HCEC 1CT (cell line): ENCODE data around the gene TGFB1.
A peak's percentile ranks its signal among the peaks of the same experiment; 100 is the strongest.

Experiments used
- DNase-seq: peaks from one replicate; pipeline ENCODE4 v3.0.0-alpha.2; 2017

The TGFB1 gene

GRCh38 chr19:41339936-41340335, 13.8 kb downstream of the TGFB1 start:
- peak; percentile 35 for DNase-seq

- DNase-seq = no peak
These were observed 18.3 kb downstream of the TGFB1 start for GRCh38 chr19:41335467-41335866.

- DNase-seq = no peak
These were observed 18.9 kb downstream of the TGFB1 start for GRCh38 chr19:41334793-41335192.

- no peak for DNase-seq
These were observed 21.3 kb downstream of the TGFB1 start for GRCh38 chr19:41332468-41332867.

GRCh38 chr19:41332000-41332399, 21.7 kb downstream of the TGFB1 start:
- no peak for DNase-seq

GRCh38 chr19:41330946-41331678, 22.6 kb downstream of the TGFB1 start:
- DNase-seq = no peak

- DNase-seq = no peak
These were observed 23.2 kb downstream of the TGFB1 start for GRCh38 chr19:41330481-41330880.

- DNase-seq = no peak
These were observed 24.9 kb downstream of the TGFB1 start for GRCh38 chr19:41328842-41329225.

- DNase-seq = no peak
These were observed 25.4 kb downstream of the TGFB1 start for GRCh38 chr19:41328157-41328841.

GRCh38 chr19:41327576-41328156, 26.1 kb downstream of the TGFB1 start:
- no peak for DNase-seq

- no peak for DNase-seq
These were observed 26.6 kb downstream of the TGFB1 start for GRCh38 chr19:41327076-41327575.

GRCh38 chr19:41325947-41326706, 27.6 kb downstream of the TGFB1 start:
- peak; percentile 25 for DNase-seq

GRCh38 chr19:41325640-41325946, 28.1 kb downstream of the TGFB1 start:
- no peak for DNase-seq

- DNase-seq = peak; percentile 82
These were observed 28.6 kb downstream of the TGFB1 start for GRCh38 chr19:41324921-41325639.

GRCh38 chr19:41324231-41324702, 29.5 kb downstream of the TGFB1 start:
- DNase-seq = no peak

- peak; percentile 93 for DNase-seq
These were observed 30.1 kb downstream of the TGFB1 start for GRCh38 chr19:41323430-41324125.

GRCh38 chr19:41323023-41323422, 30.7 kb downstream of the TGFB1 start:
- DNase-seq = peak; percentile 71

GRCh38 chr19:41322451-41322850, 31.3 kb downstream of the TGFB1 start:
- no peak for DNase-seq

- peak; percentile 65 for DNase-seq
These were observed 32.0 kb downstream of the TGFB1 start for GRCh38 chr19:41321600-41322270.

GRCh38 chr19:41321204-41321599, 32.5 kb downstream of the TGFB1 start:
- no peak for DNase-seq

GRCh38 chr19:41320568-41320967, 33.2 kb downstream of the TGFB1 start:
- no peak for DNase-seq
